ENCODE results near the gene BMPR1A.
"Not testable (repeated sequence)": the region's sequence is repeated elsewhere in the genome, so short reads cannot be mapped to it uniquely, and the experiment has no call there.

Gene BMPR1A

GRCh38 chr10:86880971-86881370, 124.6 kb downstream of the BMPR1A start:
- DNase-seq (ENCODE audit: low read depth): no peak

- DNase-seq (ENCODE audit: low read depth): no peak
Measured at GRCh38 chr10:86888585-86889381, 132.4 kb downstream of the BMPR1A start.

GRCh38 chr10:86889997-86890396, 133.6 kb downstream of the BMPR1A start:
- no peak for DNase-seq (ENCODE audit: low read depth)

- DNase-seq (ENCODE audit: low read depth): no peak
Measured at GRCh38 chr10:86898511-86898910, 142.1 kb downstream of the BMPR1A start.

- no peak for DNase-seq (ENCODE audit: low read depth)
Measured at GRCh38 chr10:86899132-86899531, 142.7 kb downstream of the BMPR1A start.

GRCh38 chr10:86899670-86900276, 143.4 kb downstream of the BMPR1A start:
- DNase-seq (ENCODE audit: low read depth): no peak

GRCh38 chr10:86900955-86901354, 144.5 kb downstream of the BMPR1A start:
- no peak for DNase-seq (ENCODE audit: low read depth)

- no peak for DNase-seq (ENCODE audit: low read depth)
Measured at GRCh38 chr10:86904600-86904999, 148.2 kb downstream of the BMPR1A start.

GRCh38 chr10:86905429-86905828, 149.0 kb downstream of the BMPR1A start:
- no peak for DNase-seq (ENCODE audit: low read depth)

GRCh38 chr10:86914734-86915133, 158.3 kb downstream of the BMPR1A start:
- no peak for DNase-seq (ENCODE audit: low read depth)

- DNase-seq (ENCODE audit: low read depth): no peak
Measured at GRCh38 chr10:86918022-86918471, 161.6 kb downstream of the BMPR1A start.

GRCh38 chr10:86922553-86922961, 166.1 kb downstream of the BMPR1A start:
- no peak for DNase-seq (ENCODE audit: low read depth)

GRCh38 chr10:86929468-86930380, 173.3 kb downstream of the BMPR1A start:
- no peak for DNase-seq (ENCODE audit: low read depth)

- DNase-seq (ENCODE audit: low read depth): no peak
Measured at GRCh38 chr10:86931872-86932271, 175.5 kb downstream of the BMPR1A start.

- DNase-seq (ENCODE audit: low read depth): no peak
Measured at GRCh38 chr10:86932674-86933073, 176.3 kb downstream of the BMPR1A start.

- not testable (repeated sequence) for DNase-seq (ENCODE audit: low read depth)
Measured at GRCh38 chr10:86934162-86934711, 177.8 kb downstream of the BMPR1A start.

GRCh38 chr10:86936661-86937501, 180.5 kb downstream of the BMPR1A start:
- DNase-seq (ENCODE audit: low read depth): no peak

GRCh38 chr10:86937502-86938154, 181.2 kb downstream of the BMPR1A start:
- no peak for DNase-seq (ENCODE audit: low read depth)

GRCh38 chr10:86938260-86938659, 181.8 kb downstream of the BMPR1A start:
- no peak for DNase-seq (ENCODE audit: low read depth)

- DNase-seq (ENCODE audit: low read depth): not testable (repeated sequence)
Measured at GRCh38 chr10:86940076-86940475, 183.7 kb downstream of the BMPR1A start.

- DNase-seq (ENCODE audit: low read depth): no peak
Measured at GRCh38 chr10:86940677-86941076, 184.3 kb downstream of the BMPR1A start.
